AG04450 (cell line): ENCODE measurements around the gene LENG9. TPM values are rescaled to one million over a fixed set of nuclear protein-coding genes. Genes with fewer than 3 reads are reported as not detected.

Experiments used
- CTCF ChIA-PET: fragments of 300-600, 350-600 bp; formaldehyde crosslinking; extraction: SDS; loops from one replicate; lab custom pipeline; 2022; ENCODE audit warnings: antibody characterized with exemption, inconsistent platforms; lab: Charles Lee
- POLR2A ChIA-PET: fragments of 350-600 bp; formaldehyde crosslinking; extraction: SDS; loops from one replicate; lab custom pipeline; 2021; ENCODE audit warnings: antibody characterized with exemption, inconsistent platforms; lab: Yijun Ruan, JAX
- DNase-seq: peaks from one replicate; pipeline ENCODE4 v3.0.0-alpha.2; 2011; ENCODE audit warnings: low read depth, low spot score
- H3K27ac ChIP-seq: one replicate; pipeline ENCODE4 v1.5.1; 2012; ENCODE audit warnings: low read depth, low read length, control low read depth
- H3K27me3 ChIP-seq: one replicate; pipeline ENCODE4 v1.6.0; 2012; ENCODE audit warnings: low read length; ENCODE audit not compliant: control insufficient read depth, insufficient read depth
- H3K4me3 ChIP-seq: 2 replicates; pipeline ENCODE4 v1.5.1; 2011; ENCODE audit warnings: mild to moderate bottlenecking, low read depth, low read length, control low read depth
- H3K9me3 ChIP-seq: 2 replicates; pipeline ENCODE4 v1.5.1; 2012; ENCODE audit warnings: low read length; ENCODE audit not compliant: control insufficient read depth, insufficient read depth
- CTCF ChIP-seq: IDR thresholded peaks from 2 replicates; pipeline ENCODE4 v1.5.1; 2011; ENCODE audit warnings: low read depth, low read length, control low read depth, inconsistent platforms
- polyA plus RNA-seq: library from polyadenylated mRNA; depleted of rRNA; stranded (reverse); fragments of >200 nt; gene quantifications from 2 replicates; pipeline ENCODE4 v1.2.3, GENCODE V29; 2011

LENG9 gene
- polyA plus RNA-seq, 1 experiment = 0.63 TPM

GRCh38 chr19:54462655-54463530, 685 bp downstream of the LENG9 start:
- peak; percentile 7; the same call in 1 of the 2 replicates for TF ChIP-seq CTCF
- POLR2A ChIA-PET = interaction anchor here (0.6 to 6.7 kb wide), 8 partner anchors 9 to 1852 kb away, joined by 3 to 87 read pairs (median 4); partner anchors contain the start of genes CDC42EP5, LENG8 and ZSCAN5A
- Histone ChIP-seq H3K4me3 (peak overlapping the region; percentile 64), H3K27ac (peak overlapping the region; percentile 89), H3K27me3 (no peaks in the 10 kb centered on the region), H3K9me3 (peaks cover 3% of the 10 kb centered on the region; the same call in 1 of the 2 replicates)
- no peak for DNase-seq
- CTCF ChIA-PET = no interaction called here

- no peak for DNase-seq
- ChIA-PET POLR2A (interaction anchor here (0.7 to 6.7 kb wide), 5 partner anchors 8 to 254 kb away, joined by 3 to 87 read pairs (median 3); partner anchors contain the start of genes CDC42EP5 and LENG8), CTCF (interaction anchor here (0.7 to 1.3 kb wide), 2 partner anchors 14 to 955 kb away, joined by 4 read pairs; no protein-coding TSS in a partner anchor)
- peak overlapping the region; percentile 64 for H3K4me3 ChIP-seq
- peak overlapping the region; percentile 89 for H3K27ac ChIP-seq
- TF ChIP-seq CTCF = no peak
- H3K9me3 ChIP-seq = peaks cover 3% of the 10 kb centered on the region; the same call in 1 of the 2 replicates
- H3K27me3 ChIP-seq = no peaks in the 10 kb centered on the region
Measured at GRCh38 chr19:54462047-54462654, 1.4 kb downstream of the LENG9 start.

GRCh38 chr19:54461613-54462012, 2.0 kb downstream of the LENG9 start:
- CTCF ChIA-PET = interaction anchor here (0.7 to 1.3 kb wide), 2 partner anchors 14 to 956 kb away, joined by 4 read pairs; no protein-coding TSS in a partner anchor
- peak overlapping the region; percentile 15; the same call in 1 of the 2 replicates for H3K4me3 ChIP-seq
- H3K27ac ChIP-seq = peak overlapping the region; percentile 89
- peak; percentile 54 for DNase-seq
- POLR2A ChIA-PET = interaction anchor here (0.7 to 6.7 kb wide), 3 partner anchors 8 to 253 kb away, joined by 3 to 87 read pairs (median 3); partner anchors contain the start of gene LENG8
- H3K27me3 ChIP-seq = no peaks in the 10 kb centered on the region
- peaks cover 3% of the 10 kb centered on the region; the same call in 1 of the 2 replicates for H3K9me3 ChIP-seq
- TF ChIP-seq CTCF = no peak

GRCh38 chr19:54461210-54461609, 2.4 kb downstream of the LENG9 start:
- TF ChIP-seq CTCF = no peak
- ChIA-PET POLR2A (interaction anchor here (0.7 to 6.7 kb wide), 2 partner anchors 12 to 253 kb away, joined by 3 to 87 read pairs; partner anchors contain the start of gene LENG8), CTCF (interaction anchor here (1.3 kb wide), 1 partner anchor 14 kb away, joined by 4 read pairs; no protein-coding TSS in a partner anchor)
- DNase-seq = no peak
- Histone ChIP-seq H3K4me3 (no peak overlapping the region), H3K9me3 (peaks cover 3% of the 10 kb centered on the region; the same call in 1 of the 2 replicates), H3K27ac (peak overlapping the region; percentile 81), H3K27me3 (no peaks in the 10 kb centered on the region)
